ENCODE results near the gene CCNY.
A peak's percentile ranks its signal among the peaks of the same experiment; 100 is the strongest.

CCNY gene

GRCh38 chr10:35458500-35459448 is 122.5 kb downstream of the CCNY start:
- DNase-seq, result no peak

GRCh38 chr10:35459449-35459847 is 123.1 kb downstream of the CCNY start:
- DNase-seq, result no peak

- no peak for DNase-seq
These were observed 124.6 kb downstream of the CCNY start for GRCh38 chr10:35460852-35461460.

- peak; percentile 46 to 61 for DNase-seq
These were observed 126.2 kb downstream of the CCNY start for GRCh38 chr10:35462491-35462934.

GRCh38 chr10:35463105-35463867 is 127.0 kb downstream of the CCNY start:
- DNase-seq, result no peak

GRCh38 chr10:35463878-35464277 is 127.6 kb downstream of the CCNY start:
- DNase-seq, result no peak

GRCh38 chr10:35464825-35465456 is 128.6 kb downstream of the CCNY start:
- no peak for DNase-seq

GRCh38 chr10:35465673-35466072 is 129.4 kb downstream of the CCNY start:
- no peak for DNase-seq

- DNase-seq, result no peak
These were observed 129.9 kb downstream of the CCNY start for GRCh38 chr10:35466170-35466569.

GRCh38 chr10:35466661-35467060 is 130.4 kb downstream of the CCNY start:
- no peak for DNase-seq

- DNase-seq, result no peak
These were observed 130.9 kb downstream of the CCNY start for GRCh38 chr10:35467186-35467585.

GRCh38 chr10:35470248-35470924 is 134.1 kb downstream of the CCNY start:
- no peak for DNase-seq

GRCh38 chr10:35470925-35471315 is 134.6 kb downstream of the CCNY start:
- DNase-seq, result no peak

GRCh38 chr10:35471435-35471834 is 135.1 kb downstream of the CCNY start:
- no peak for DNase-seq

- no peak for DNase-seq
These were observed 143.8 kb downstream of the CCNY start for GRCh38 chr10:35480142-35480541.

- DNase-seq, result no peak
These were observed 145.1 kb downstream of the CCNY start for GRCh38 chr10:35481413-35481812.

GRCh38 chr10:35486297-35486990 is 150.1 kb downstream of the CCNY start:
- no peak for DNase-seq

GRCh38 chr10:35487336-35488034 is 151.2 kb downstream of the CCNY start:
- no peak for DNase-seq

- DNase-seq, result no peak
These were observed 151.9 kb downstream of the CCNY start for GRCh38 chr10:35488228-35488627.

GRCh38 chr10:35492386-35493195 is 156.3 kb downstream of the CCNY start:
- DNase-seq, result no peak

All from SHP77 (cell line).